ENCODE measurements around the gene CAMKK2. TPM values are rescaled to one million over a fixed set of nuclear protein-coding genes. Genes with fewer than 3 reads are reported as not detected.

The CAMKK2 gene
- total RNA-seq, 1 donor from 2014 or later: 39.3 TPM

DNA sequence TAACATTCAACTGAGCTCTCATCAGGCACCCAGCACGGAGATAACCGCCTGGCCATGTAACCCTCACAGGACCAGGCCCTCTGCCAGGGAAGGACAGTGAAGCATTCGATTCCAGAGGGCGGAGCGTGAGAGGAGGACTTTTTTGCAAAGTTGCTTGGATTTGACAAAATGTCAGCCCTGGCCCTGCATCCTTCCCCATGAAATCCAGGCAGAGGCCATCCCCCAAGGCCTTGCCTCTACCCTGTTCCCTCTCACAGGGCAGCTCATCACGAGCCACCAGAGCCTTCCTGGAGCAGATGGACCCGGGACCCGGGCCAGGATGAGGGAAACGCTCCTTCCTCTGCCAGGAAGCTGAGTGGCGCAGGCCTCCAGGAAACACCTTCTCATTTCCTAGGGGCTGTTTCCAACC is 17.0 kb downstream of the CAMKK2 start:
- TF ChIP-seq, protein P1, sequence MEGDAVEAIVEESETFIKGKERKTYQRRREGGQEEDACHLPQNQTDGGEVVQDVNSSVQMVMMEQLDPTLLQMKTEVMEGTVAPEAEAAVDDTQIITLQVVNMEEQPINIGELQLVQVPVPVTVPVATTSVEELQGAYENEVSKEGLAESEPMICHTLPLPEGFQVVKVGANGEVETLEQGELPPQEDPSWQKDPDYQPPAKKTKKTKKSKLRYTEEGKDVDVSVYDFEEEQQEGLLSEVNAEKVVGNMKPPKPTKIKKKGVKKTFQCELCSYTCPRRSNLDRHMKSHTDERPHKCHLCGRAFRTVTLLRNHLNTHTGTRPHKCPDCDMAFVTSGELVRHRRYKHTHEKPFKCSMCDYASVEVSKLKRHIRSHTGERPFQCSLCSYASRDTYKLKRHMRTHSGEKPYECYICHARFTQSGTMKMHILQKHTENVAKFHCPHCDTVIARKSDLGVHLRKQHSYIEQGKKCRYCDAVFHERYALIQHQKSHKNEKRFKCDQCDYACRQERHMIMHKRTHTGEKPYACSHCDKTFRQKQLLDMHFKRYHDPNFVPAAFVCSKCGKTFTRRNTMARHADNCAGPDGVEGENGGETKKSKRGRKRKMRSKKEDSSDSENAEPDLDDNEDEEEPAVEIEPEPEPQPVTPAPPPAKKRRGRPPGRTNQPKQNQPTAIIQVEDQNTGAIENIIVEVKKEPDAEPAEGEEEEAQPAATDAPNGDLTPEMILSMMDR (IDR thresholded peaks at IDR 0.05): no peak
- Histone ChIP-seq H3K27ac (peak overlapping the region; percentile 56), H3K4me3 (no peak overlapping the region), H3K27me3 (no peaks in the 10 kb centered on the region), H3K4me1 (peaks cover 33% of the 10 kb centered on the region), H3K9me3 (no peaks in the 10 kb centered on the region), H3K36me3 (peaks cover under 1% of the 10 kb centered on the region)
- intact Hi-C loops (cut with DNase I): no loop called here
- ATAC-seq (peak; percentile 26), DNase-seq (no peak)

- Histone ChIP-seq H3K4me3 (no peak overlapping the region), H3K27me3 (no peaks in the 10 kb centered on the region), H3K4me1 (peaks cover 33% of the 10 kb centered on the region), H3K36me3 (peaks cover 5% of the 10 kb centered on the region), H3K9me3 (no peaks in the 10 kb centered on the region), H3K27ac (peak overlapping the region; percentile 56)
- ATAC-seq (no peak), DNase-seq (no peak)
- TF ChIP-seq, protein P1 (IDR thresholded peaks at IDR 0.05): no peak
- intact Hi-C loops (cut with DNase I): no loop called here
Measured at GRCh38 chr12:121279071-121279375, 17.5 kb downstream of the CAMKK2 start.

- ATAC-seq (peak; percentile 73), DNase-seq (no peak)
- intact Hi-C loops (cut with DNase I): no loop called here
- Histone ChIP-seq H3K4me1 (peaks cover 33% of the 10 kb centered on the region), H3K27me3 (no peaks in the 10 kb centered on the region), H3K36me3 (peaks cover 11% of the 10 kb centered on the region), H3K4me3 (no peak overlapping the region), H3K27ac (peak overlapping the region; percentile 56), H3K9me3 (no peaks in the 10 kb centered on the region)
- TF ChIP-seq, protein P1 (IDR thresholded peaks at IDR 0.05): no peak
Measured at GRCh38 chr12:121278169-121279070, 18.1 kb downstream of the CAMKK2 start.

GRCh38 chr12:121277374-121277759 is 19.1 kb downstream of the CAMKK2 start:
- Histone ChIP-seq H3K9me3 (no peaks in the 10 kb centered on the region), H3K4me1 (peaks cover 33% of the 10 kb centered on the region), H3K4me3 (no peak overlapping the region), H3K27me3 (no peaks in the 10 kb centered on the region), H3K27ac (no peak overlapping the region), H3K36me3 (peaks cover 22% of the 10 kb centered on the region)
- DNase-seq (no peak), ATAC-seq (no peak)
- intact Hi-C loops (cut with DNase I): no loop called here
- TF ChIP-seq, protein P1 (IDR thresholded peaks at IDR 0.05): no peak

DNA sequence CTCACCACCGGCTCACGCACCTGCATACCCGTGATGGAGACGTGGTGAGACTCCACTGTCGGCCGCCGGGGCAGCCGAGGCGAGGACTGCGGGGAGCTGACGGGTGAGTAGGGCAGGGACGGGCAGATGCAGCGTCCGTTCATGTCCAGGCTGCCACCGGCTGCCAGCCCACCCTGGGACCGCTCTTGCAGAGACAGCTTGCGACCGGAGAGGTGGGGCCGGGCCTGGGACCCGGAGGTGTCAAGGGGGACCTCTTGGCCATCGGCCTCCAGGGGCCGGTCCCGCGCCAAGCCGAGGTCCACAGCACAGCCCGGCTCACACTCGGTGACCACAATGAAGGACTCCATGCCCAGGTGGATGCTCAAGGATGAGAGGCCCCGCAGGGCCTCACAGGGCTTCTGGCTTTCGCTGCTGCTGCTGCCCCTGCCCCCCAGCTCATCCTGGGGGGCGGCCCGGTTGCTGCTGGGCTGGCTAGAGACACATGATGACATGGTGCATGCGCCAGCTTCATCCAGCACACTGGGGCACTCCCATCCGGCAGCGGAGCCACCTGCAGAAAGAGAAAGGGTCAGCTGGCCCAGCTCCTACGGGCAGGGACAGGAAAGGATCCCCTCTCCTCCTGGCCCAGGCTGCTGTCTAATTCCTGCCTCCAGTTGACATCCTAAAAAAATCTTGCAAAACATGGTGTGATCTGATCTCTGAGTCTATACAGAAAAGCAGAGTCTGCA is 22.3 kb downstream of the CAMKK2 start:
- Histone ChIP-seq H3K27ac (peak overlapping the region; percentile 1), H3K9me3 (no peaks in the 10 kb centered on the region), H3K4me3 (no peak overlapping the region), H3K36me3 (peaks cover 43% of the 10 kb centered on the region), H3K4me1 (peaks cover 24% of the 10 kb centered on the region), H3K27me3 (no peaks in the 10 kb centered on the region)
- DNase-seq: no peak
- TF ChIP-seq, protein P1 (IDR thresholded peaks at IDR 0.05): no peak
- ATAC-seq: no peak
- intact Hi-C loops (cut with DNase I): no loop called here
